ENCODE results near the gene LGALS1. TPM values are rescaled to one million over a fixed set of nuclear protein-coding genes. Genes with fewer than 3 reads are reported as not detected.
"Not testable (repeated sequence)": the region's sequence is repeated elsewhere in the genome, so short reads cannot be mapped to it uniquely, and the experiment has no call there.

Gene LGALS1
- total and polyA plus RNA-seq, 7 experiments from 2014 or later, result 22.9 to 969 (median 30.5) TPM

- Mint-ChIP-seq H3K36me3 (peaks cover 0 to 25% (median 5%) of the 10 kb centered on the region in 5 donors), H3K4me3 (no peak overlapping the region), H3K4me1 (peaks cover 0 to 12% (median 0%) of the 10 kb centered on the region in 7 donors), H3K9me3 (no peaks in the 10 kb centered on the region), H3K27me3 (no peaks in the 10 kb centered on the region), H3K27ac (no peak overlapping the region)
- H3K4me3 ChIP-seq (ENCODE audit: low read length), result no peak overlapping the region
- no peak overlapping the region for H3K27ac ChIP-seq (ENCODE audit: low read depth, low read length)
- ChIA-PET POLR2A (interaction anchor here (1.1 kb wide), 4 partner anchors 8 to 33 kb away, joined by 3 to 4 read pairs (median 3); partner anchors contain the start of gene PDXP), CTCF (no interaction called here)
- no peaks in the 10 kb centered on the region for H3K27me3 ChIP-seq (ENCODE audit: control insufficient read depth in 2 of 2, insufficient read depth in 2 of 2, low read length in 2 of 2)
- H3K4me1 ChIP-seq (ENCODE audit: control insufficient read depth in 2 of 2, insufficient read depth in 2 of 2, low read length in 2 of 2), result no peaks in the 10 kb centered on the region
- H3K36me3 ChIP-seq (ENCODE audit: control insufficient read depth in 2 of 3, insufficient read depth in 3 of 3, low read length in 3 of 3), result peaks cover 21 to 90% (median 46%) of the 10 kb centered on the region in 3 experiments
- ATAC-seq, result no peak
- no peaks in the 10 kb centered on the region for H3K9me3 ChIP-seq (ENCODE audit: control insufficient read depth in 2 of 3, low read length in 3 of 3)
- no peak for DNase-seq
- intact Hi-C loops (cut with micrococcal nuclease), result loop anchor here in 1 of 2 donors (10.0 kb wide), 1 partner anchor 194 kb away; the partner anchor contains the start of genes ANKRD54 and EIF3L
These were observed 24.8 kb upstream of the LGALS1 start for GRCh38 chr22:37650463-37651136.

GRCh38 chr22:37654563-37655251, 20.7 kb upstream of the LGALS1 start:
- ChIA-PET POLR2A (interaction anchor here (1.1 to 6.4 kb wide), 3 partner anchors 12 to 19 kb away, joined by 3 to 142 read pairs (median 5); partner anchors contain the start of gene LGALS1), CTCF (interaction anchor here (0.6 to 5.4 kb wide), 2 partner anchors 12 to 24 kb away, joined by 3 to 36 read pairs; no protein-coding TSS in a partner anchor)
- Histone ChIP-seq H3K9me3 (ENCODE audit: control insufficient read depth in 2 of 3, low read length in 3 of 3) (no peaks in the 10 kb centered on the region), H3K4me1 (ENCODE audit: control insufficient read depth in 2 of 2, insufficient read depth in 2 of 2, low read length in 2 of 2) (peaks cover 13% of the 10 kb centered on the region in 2 donors), H3K4me3 (ENCODE audit: low read length) (no peak overlapping the region), H3K27me3 (ENCODE audit: control insufficient read depth in 2 of 2, insufficient read depth in 2 of 2, low read length in 2 of 2) (no peaks in the 10 kb centered on the region), H3K36me3 (ENCODE audit: control insufficient read depth in 2 of 3, insufficient read depth in 3 of 3, low read length in 3 of 3) (peaks cover 14 to 49% (median 30%) of the 10 kb centered on the region in 3 experiments), H3K27ac (ENCODE audit: low read depth, low read length) (no peak overlapping the region)
- ATAC-seq (no peak), DNase-seq (no peak)
- H3K36me3 Mint-ChIP-seq, result peaks cover 0 to 14% (median 5%) of the 10 kb centered on the region in 5 donors
- intact Hi-C loops (cut with micrococcal nuclease), result loop anchor here in 1 of 2 donors (10.0 kb wide), 1 partner anchor 190 kb away; the partner anchor contains the start of genes ANKRD54 and EIF3L
- no peaks in the 10 kb centered on the region for H3K27me3 Mint-ChIP-seq
- peak overlapping the region in 3 of 9 donors; percentile 38 to 56 (median 42) for H3K27ac Mint-ChIP-seq
- H3K9me3 Mint-ChIP-seq, result no peaks in the 10 kb centered on the region
- H3K4me1 Mint-ChIP-seq, result peaks cover 9 to 21% (median 16%) of the 10 kb centered on the region in 7 donors
- H3K4me3 Mint-ChIP-seq, result no peak overlapping the region

DNA sequence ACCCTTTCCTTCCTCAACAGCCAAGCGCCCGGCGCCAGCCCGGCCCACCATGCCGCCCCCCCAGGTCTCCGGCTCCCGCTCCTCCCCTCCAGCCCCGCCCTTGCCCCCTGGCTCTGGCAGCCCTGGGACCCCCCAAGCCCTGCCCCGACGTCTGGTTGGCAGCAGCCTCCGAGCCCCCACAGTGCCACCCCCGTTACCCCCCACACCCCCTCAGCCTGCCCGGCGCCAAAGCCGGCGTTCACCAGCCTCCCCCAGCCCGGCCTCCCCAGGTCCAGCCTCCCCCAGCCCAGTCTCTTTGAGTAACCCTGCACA, 20.2 kb upstream of the LGALS1 start:
- intact Hi-C loops (cut with micrococcal nuclease), result loop anchor here in 1 of 2 donors (10.0 kb wide), 1 partner anchor 190 kb away; the partner anchor contains the start of genes ANKRD54 and EIF3L
- H3K27me3 Mint-ChIP-seq, result no peaks in the 10 kb centered on the region
- ATAC-seq (no peak), DNase-seq (no peak)
- peaks cover 14 to 26% (median 21%) of the 10 kb centered on the region in 7 donors for H3K4me1 Mint-ChIP-seq
- H3K9me3 Mint-ChIP-seq, result no peaks in the 10 kb centered on the region
- peaks cover 18% of the 10 kb centered on the region in 2 donors for H3K4me1 ChIP-seq (ENCODE audit: control insufficient read depth in 2 of 2, insufficient read depth in 2 of 2, low read length in 2 of 2)
- no peaks in the 10 kb centered on the region for H3K9me3 ChIP-seq (ENCODE audit: control insufficient read depth in 2 of 3, low read length in 3 of 3)
- POLR2A ChIA-PET, result interaction anchor here (6.4 kb wide), 1 partner anchor 19 kb away, joined by 142 read pairs; the partner anchor contains the start of gene LGALS1
- no peaks in the 10 kb centered on the region for H3K27me3 ChIP-seq (ENCODE audit: control insufficient read depth in 2 of 2, insufficient read depth in 2 of 2, low read length in 2 of 2)
- H3K27ac ChIP-seq (ENCODE audit: low read depth, low read length), result no peak overlapping the region
- no peak overlapping the region for H3K27ac Mint-ChIP-seq
- CTCF ChIA-PET, result interaction anchor here (0.6 to 5.4 kb wide), 2 partner anchors 13 to 24 kb away, joined by 3 to 36 read pairs; no protein-coding TSS in a partner anchor
- peaks cover 0 to 12% (median 5%) of the 10 kb centered on the region in 5 donors for H3K36me3 Mint-ChIP-seq
- no peak overlapping the region for H3K4me3 Mint-ChIP-seq
- peaks cover 14 to 44% (median 28%) of the 10 kb centered on the region in 3 experiments for H3K36me3 ChIP-seq (ENCODE audit: control insufficient read depth in 2 of 3, insufficient read depth in 3 of 3, low read length in 3 of 3)
- no peak overlapping the region for H3K4me3 ChIP-seq (ENCODE audit: low read length)

DNA sequence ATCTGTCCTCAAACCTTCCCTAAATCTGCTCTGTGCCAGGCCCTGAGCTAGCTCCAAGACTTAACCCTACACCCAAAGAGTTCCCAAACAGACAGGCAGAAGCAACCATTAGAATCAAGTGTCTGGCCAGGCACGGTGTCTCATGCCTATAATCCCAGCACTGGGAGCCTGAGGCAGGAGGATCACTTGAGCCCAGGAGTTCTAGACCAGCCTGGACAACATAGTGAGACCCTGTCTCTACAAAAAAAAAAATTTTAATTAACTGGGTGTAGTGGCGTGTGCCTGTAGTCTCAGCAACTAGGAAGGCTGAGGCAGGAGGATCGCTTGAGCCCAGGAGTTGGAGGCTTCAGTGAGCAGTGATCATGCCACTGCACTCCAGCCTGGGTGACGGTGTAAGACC, 18.9 kb upstream of the LGALS1 start:
- not testable (repeated sequence) for H3K27ac ChIP-seq (ENCODE audit: low read depth, low read length); H3K4me3 ChIP-seq (ENCODE audit: low read length); H3K9me3 Mint-ChIP-seq; H3K27me3 Mint-ChIP-seq; ATAC-seq; H3K9me3 ChIP-seq (ENCODE audit: control insufficient read depth in 2 of 3, low read length in 3 of 3); DNase-seq; H3K36me3 Mint-ChIP-seq; H3K27me3 ChIP-seq (ENCODE audit: control insufficient read depth in 2 of 2, insufficient read depth in 2 of 2, low read length in 2 of 2); H3K4me3 Mint-ChIP-seq
- Histone ChIP-seq H3K4me1 (ENCODE audit: control insufficient read depth in 2 of 2, insufficient read depth in 2 of 2, low read length in 2 of 2) (peaks cover 23 to 26% of the 10 kb centered on the region in 2 donors), H3K36me3 (ENCODE audit: control insufficient read depth in 2 of 3, insufficient read depth in 3 of 3, low read length in 3 of 3) (peaks cover 5 to 30% (median 17%) of the 10 kb centered on the region in 3 experiments)
- POLR2A ChIA-PET, result interaction anchor here (1.1 to 6.4 kb wide), 4 partner anchors 17 to 35 kb away, joined by 5 to 142 read pairs (median 51); partner anchors contain the start of genes LGALS1 and SH3BP1
- H3K27ac Mint-ChIP-seq, result peak overlapping the region in 7 of 9 donors; percentile 22 to 88 (median 69)
- CTCF ChIA-PET, result interaction anchor here (1.7 to 5.4 kb wide), 2 partner anchors 14 to 18 kb away, joined by 4 to 36 read pairs; no protein-coding TSS in a partner anchor
- peaks cover 23 to 40% (median 35%) of the 10 kb centered on the region in 7 donors for H3K4me1 Mint-ChIP-seq
- intact Hi-C loops (cut with micrococcal nuclease), result loop anchor here in 1 of 2 donors (10.0 kb wide), 1 partner anchor 188 kb away; the partner anchor contains the start of genes ANKRD54 and EIF3L

- ChIA-PET CTCF (interaction anchor here (0.5 to 5.4 kb wide), 17 partner anchors 9 to 960 kb away, joined by 3 to 36 read pairs (median 4); partner anchors contain the start of genes GGA1 and NOL12), POLR2A (interaction anchor here (0.8 to 6.4 kb wide), 14 partner anchors 7 to 55 kb away, joined by 3 to 142 read pairs (median 14); partner anchors contain the start of genes GGA1, LGALS1, NOL12 and SH3BP1)
- intact Hi-C loops (cut with micrococcal nuclease), result loop anchor here (1.0 to 10.0 kb wide), 8 partner anchors 14 to 187 kb away; partner anchors contain the start of genes SH3BP1 (in 2 of the 2), ANKRD54 (in 1 of the 2), EIF3L (in 1 of the 2) and GGA1 (in 1 of the 2)
- DNase-seq, result no peak
- Mint-ChIP-seq H3K4me1 (peaks cover 27 to 45% (median 41%) of the 10 kb centered on the region in 7 donors), H3K36me3 (peaks cover 0 to 8% (median 0%) of the 10 kb centered on the region in 5 donors), H3K4me3 (peak overlapping the region; percentile 84 to 95 (median 89)), H3K9me3 (no peaks in the 10 kb centered on the region), H3K27me3 (no peaks in the 10 kb centered on the region), H3K27ac (peak overlapping the region; percentile 82 to 98 (median 91))
- Histone ChIP-seq H3K4me3 (ENCODE audit: low read length) (peak overlapping the region; percentile 43), H3K27me3 (ENCODE audit: control insufficient read depth in 2 of 2, insufficient read depth in 2 of 2, low read length in 2 of 2) (no peaks in the 10 kb centered on the region), H3K9me3 (ENCODE audit: control insufficient read depth in 2 of 3, low read length in 3 of 3) (no peaks in the 10 kb centered on the region), H3K27ac (ENCODE audit: low read depth, low read length) (peak overlapping the region; percentile 75), H3K36me3 (ENCODE audit: control insufficient read depth in 2 of 3, insufficient read depth in 3 of 3, low read length in 3 of 3) (peaks cover 0 to 21% (median 9%) of the 10 kb centered on the region in 3 experiments), H3K4me1 (ENCODE audit: control insufficient read depth in 2 of 2, insufficient read depth in 2 of 2, low read length in 2 of 2) (peaks cover 23 to 26% of the 10 kb centered on the region in 2 donors)
- no peak for ATAC-seq
These were observed 17.8 kb upstream of the LGALS1 start for GRCh38 chr22:37657590-37658132.

All from naive thymus-derived CD4-positive, alpha-beta T cell (primary cell).